BJ (cell line): Measurements from ENCODE around the gene GLP2R. TPM values are rescaled to one million over a fixed set of nuclear protein-coding genes. Genes with fewer than 3 reads are reported as not detected.

Source experiments
- CTCF ChIA-PET: fragments of 350-600 bp; formaldehyde crosslinking; extraction: SDS; loops from one replicate; lab custom pipeline; 2021; ENCODE audit warnings: antibody characterized with exemption, inconsistent platforms; lab: Yijun Ruan, JAX
- POLR2A ChIA-PET: fragments of 300-600 bp; sonication (Branson Sonifier 250); formaldehyde crosslinking; extraction: SDS; loops from one replicate; lab custom pipeline; 2021; ENCODE audit warnings: antibody characterized with exemption; lab: Charles Lee
- DNase-seq: peaks from one replicate; pipeline ENCODE4 v3.0.0-alpha.2; 2011; ENCODE audit warnings: low read depth
- H3K27me3 ChIP-seq: 2 replicates; pipeline ENCODE4 v1.6.0; 2011; ENCODE audit warnings: low read length; ENCODE audit not compliant: control insufficient read depth, insufficient read depth
- H3K36me3 ChIP-seq: 2 replicates; pipeline ENCODE4 v1.5.1; 2011; ENCODE audit warnings: low read length; ENCODE audit not compliant: control insufficient read depth, insufficient read depth
- H3K4me3 ChIP-seq: 2 replicates; pipeline ENCODE4 v1.5.1; 2011; ENCODE audit warnings: low read depth, mild to moderate bottlenecking, control low read depth, low read length
- polyA plus RNA-seq: library from polyadenylated mRNA; depleted of rRNA; stranded (reverse); fragments of >200 nt; gene quantifications from 2 replicates; pipeline ENCODE4 v1.2.3, GENCODE V29; 2011
- TF ChIP-seq, protein P1 (sequence below): IDR thresholded peaks from 2 replicates; pipeline ENCODE4 v1.5.1; 2011; ENCODE audit warnings: low read depth, mild to moderate bottlenecking, control low read depth, inconsistent platforms, low read length, moderate library complexity; ENCODE audit not compliant: insufficient read depth

The GLP2R gene
- polyA plus RNA-seq, 1 experiment = 0.05 TPM

DNA sequence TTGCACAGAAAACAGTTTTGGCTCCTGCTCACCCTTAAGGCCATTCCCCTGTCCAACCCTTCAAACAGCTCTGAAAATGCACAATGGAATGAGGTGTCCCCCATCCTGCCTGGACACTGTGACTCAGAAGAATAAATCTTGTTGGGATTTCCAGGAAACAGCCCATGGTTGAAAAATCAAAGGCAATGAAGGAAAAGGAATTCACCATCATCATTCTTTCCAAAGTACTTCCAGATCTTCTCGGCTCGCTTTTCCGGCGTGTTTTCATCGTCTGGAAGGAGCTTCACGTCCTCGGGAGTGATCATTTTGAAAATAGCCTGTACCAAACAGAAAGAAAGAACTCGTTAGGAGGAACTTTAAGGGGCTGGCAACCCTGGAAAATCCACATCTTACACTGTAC, 75.1 kb downstream of the GLP2R start:
- Histone ChIP-seq H3K27me3 (no peaks in the 10 kb centered on the region; the same call in 1 of the 2 replicates), H3K36me3 (no peaks in the 10 kb centered on the region), H3K4me3 (no peak overlapping the region)
- POLR2A ChIA-PET = no interaction called here
- DNase-seq = no peak
- TF ChIP-seq, protein P1, sequence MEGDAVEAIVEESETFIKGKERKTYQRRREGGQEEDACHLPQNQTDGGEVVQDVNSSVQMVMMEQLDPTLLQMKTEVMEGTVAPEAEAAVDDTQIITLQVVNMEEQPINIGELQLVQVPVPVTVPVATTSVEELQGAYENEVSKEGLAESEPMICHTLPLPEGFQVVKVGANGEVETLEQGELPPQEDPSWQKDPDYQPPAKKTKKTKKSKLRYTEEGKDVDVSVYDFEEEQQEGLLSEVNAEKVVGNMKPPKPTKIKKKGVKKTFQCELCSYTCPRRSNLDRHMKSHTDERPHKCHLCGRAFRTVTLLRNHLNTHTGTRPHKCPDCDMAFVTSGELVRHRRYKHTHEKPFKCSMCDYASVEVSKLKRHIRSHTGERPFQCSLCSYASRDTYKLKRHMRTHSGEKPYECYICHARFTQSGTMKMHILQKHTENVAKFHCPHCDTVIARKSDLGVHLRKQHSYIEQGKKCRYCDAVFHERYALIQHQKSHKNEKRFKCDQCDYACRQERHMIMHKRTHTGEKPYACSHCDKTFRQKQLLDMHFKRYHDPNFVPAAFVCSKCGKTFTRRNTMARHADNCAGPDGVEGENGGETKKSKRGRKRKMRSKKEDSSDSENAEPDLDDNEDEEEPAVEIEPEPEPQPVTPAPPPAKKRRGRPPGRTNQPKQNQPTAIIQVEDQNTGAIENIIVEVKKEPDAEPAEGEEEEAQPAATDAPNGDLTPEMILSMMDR = no peak
- CTCF ChIA-PET = interaction anchor here (1.1 to 1.4 kb wide), 4 partner anchors 11 to 28 kb away, joined by 3 to 6 read pairs (median 3); no protein-coding TSS in a partner anchor

DNA sequence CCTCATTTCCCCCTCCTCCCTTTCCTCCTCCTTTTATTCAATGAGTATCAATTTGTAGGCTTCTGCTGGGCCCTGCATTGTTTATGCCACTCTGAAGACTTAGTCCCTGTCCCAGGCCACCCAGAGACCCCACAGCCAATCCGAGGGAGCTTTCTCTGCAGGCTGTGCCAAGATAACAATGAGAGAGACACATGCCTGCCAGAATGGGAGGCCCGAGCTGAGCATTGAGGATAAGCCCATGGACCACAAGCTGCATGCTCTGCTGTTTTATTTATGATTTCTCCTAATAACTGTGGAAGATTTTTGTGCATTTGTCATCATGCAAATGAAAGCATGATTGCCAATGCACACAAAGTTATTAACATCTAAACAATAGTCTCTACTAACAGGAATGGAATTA, 76.4 kb downstream of the GLP2R start:
- CTCF ChIA-PET = no interaction called here
- DNase-seq = no peak
- H3K4me3 ChIP-seq = no peak overlapping the region
- no peaks in the 10 kb centered on the region for H3K36me3 ChIP-seq
- POLR2A ChIA-PET = no interaction called here
- no peaks in the 10 kb centered on the region for H3K27me3 ChIP-seq
- TF ChIP-seq, protein P1 = no peak

DNA sequence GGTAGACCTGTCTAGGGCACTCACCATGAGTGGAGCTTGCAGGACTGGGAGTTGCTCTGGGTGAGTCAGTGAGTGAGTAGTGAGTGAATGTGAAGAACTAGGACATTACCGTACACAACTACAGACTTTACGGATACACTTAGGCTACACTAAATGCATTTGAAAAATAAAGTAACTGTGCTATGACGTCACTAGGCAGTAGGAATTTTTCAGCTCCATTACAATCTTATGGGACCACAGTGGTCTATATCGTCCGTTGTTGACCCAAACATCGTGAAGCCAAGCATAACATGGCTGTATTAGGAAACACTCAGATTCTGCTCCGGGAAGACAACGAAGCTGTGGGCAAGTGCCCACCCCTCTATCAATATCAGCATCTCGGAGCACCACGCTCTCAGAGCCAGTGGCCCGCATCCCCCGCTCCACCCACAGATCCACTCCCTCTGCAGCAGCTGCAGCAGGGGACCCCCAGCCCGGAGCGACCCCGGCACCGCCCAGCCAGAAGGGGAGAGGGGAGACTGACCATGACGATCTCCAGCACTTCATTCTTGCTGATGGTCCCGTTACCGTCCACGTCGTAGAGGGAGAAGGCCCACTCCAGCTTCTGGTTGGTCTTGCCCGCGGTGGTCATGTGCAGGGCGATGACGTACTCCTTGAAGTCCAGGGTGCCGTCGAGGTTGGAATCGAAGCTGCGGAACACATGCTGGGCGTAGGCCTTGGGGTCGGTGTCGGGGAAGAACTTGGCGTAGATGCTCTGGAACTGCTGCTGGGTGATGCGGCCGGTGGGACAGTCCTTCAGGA, 78.8 kb downstream of the GLP2R start:
- no peak for DNase-seq
- ChIA-PET CTCF (interaction anchor here (0.6 to 1.1 kb wide), 3 partner anchors 12 to 782 kb away, joined by 3 to 4 read pairs (median 3); no protein-coding TSS in a partner anchor), POLR2A (no interaction called here)
- no peak overlapping the region for H3K4me3 ChIP-seq
- TF ChIP-seq, protein P1 = no peak
- H3K27me3 ChIP-seq = no peaks in the 10 kb centered on the region
- no peaks in the 10 kb centered on the region for H3K36me3 ChIP-seq

DNA sequence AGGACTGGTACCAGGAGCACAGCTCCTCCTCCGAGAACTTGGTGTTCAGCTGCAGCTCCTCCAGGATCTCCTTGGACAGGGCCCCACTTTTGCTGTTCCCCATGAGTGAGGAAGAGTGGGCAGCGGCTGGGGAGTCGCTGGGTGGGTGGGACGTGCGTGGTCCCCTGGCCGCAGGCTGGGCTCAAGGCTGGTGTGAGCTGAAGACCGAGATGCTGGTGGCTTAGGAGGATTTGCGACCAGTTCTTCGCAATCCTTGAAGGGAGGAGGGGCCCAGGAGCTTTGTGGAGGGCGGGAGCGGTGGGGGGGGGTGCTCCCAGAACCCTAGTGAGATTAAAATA, 79.3 kb downstream of the GLP2R start, which contains the start of gene RCVRN:
TSS of gene RCVRN (minus strand) at position 194 of the 338 bp plus-strand sequence. CDS start at position 103, 91 bp downstream.
- Histone ChIP-seq H3K4me3 (no peak within 1 kb of the TSS), H3K36me3 (no peaks in the 10 kb centered on the region), H3K27me3 (no peaks in the 10 kb centered on the region)
- ChIA-PET CTCF (interaction anchor here (1.0 to 1.1 kb wide), 2 partner anchors 13 to 15 kb away, joined by 3 read pairs; no protein-coding TSS in a partner anchor), POLR2A (no interaction called here)
- TF ChIP-seq, protein P1 = no peak
- DNase-seq = no peak

DNA sequence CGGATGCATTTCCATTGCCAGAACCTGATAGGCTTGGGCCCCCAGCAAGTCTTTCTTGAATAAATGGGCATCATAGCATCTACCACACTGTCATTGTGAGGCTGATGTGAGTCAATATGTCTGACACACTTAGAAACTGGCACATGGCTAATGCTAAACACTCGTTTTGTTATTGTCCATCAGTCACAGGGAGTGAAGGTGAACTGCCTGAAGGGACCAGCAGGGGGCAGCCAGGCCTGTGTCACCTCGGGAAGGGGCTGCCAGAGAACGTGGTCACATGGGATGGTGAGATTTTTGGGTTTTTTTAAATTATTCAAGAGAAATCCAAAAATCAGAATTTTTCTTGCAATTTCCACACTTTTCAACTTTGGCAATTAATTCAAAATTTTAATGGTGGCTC, 80.2 kb downstream of the GLP2R start:
- Histone ChIP-seq H3K4me3 (no peak overlapping the region), H3K36me3 (no peaks in the 10 kb centered on the region), H3K27me3 (no peaks in the 10 kb centered on the region)
- ChIA-PET POLR2A (no interaction called here), CTCF (interaction anchor here (0.5 kb wide), 1 partner anchor 177 kb away, joined by 4 read pairs; no protein-coding TSS in a partner anchor)
- TF ChIP-seq, protein P1 = peak; percentile 49
- no peak for DNase-seq
